CD14-positive monocyte (primary cell): ENCODE results near the gene UBE2L5. TPM values are rescaled to one million over a fixed set of nuclear protein-coding genes. Genes with fewer than 3 reads are reported as not detected.

Source experiments
- DNase-seq, 3 donors: peaks; one replicate each; pipeline ENCODE4 v3.0.0-alpha.2; 2011 to 2022
- H2AFZ ChIP-seq: 2 replicates; pipeline ENCODE4 v1.6.0; 2012; ENCODE audit warnings: mild to moderate bottlenecking, low read depth, low read length, inconsistent platforms; ENCODE audit not compliant: insufficient read depth, poor library complexity, severe bottlenecking
- H3K27ac ChIP-seq, 2 donors: 1 replicate in 1 of 2; 2 replicates in 1 of 2; pipeline ENCODE4 v1.5.1; 2012 to 2013; ENCODE audit warnings: low read length in 2 of 2, control low read depth in 1 of 2, inconsistent platforms in 1 of 2, low read depth in 1 of 2, mild to moderate bottlenecking in 1 of 2
- H3K27me3 ChIP-seq, 2 donors: one replicate each; pipeline versions ENCODE4 v1.6.0 to v1.6.1; 2011 to 2013; ENCODE audit warnings: low read length in 2 of 2; ENCODE audit not compliant: control insufficient read depth in 2 of 2, insufficient read depth in 2 of 2
- H3K36me3 ChIP-seq, 2 donors: replicated peaks in 1 of 2; 1 replicate in 1 of 2; 2 replicates in 1 of 2; pipeline versions ENCODE4 v1.5.1 to v1.6.1; 2012 to 2013; ENCODE audit warnings: low read length in 2 of 2, control low read depth in 1 of 2, inconsistent platforms in 1 of 2, mild to moderate bottlenecking in 1 of 2; ENCODE audit not compliant: insufficient read depth in 2 of 2, control insufficient read depth in 1 of 2
- H3K4me1 ChIP-seq, 2 donors: 1 replicate in 1 of 2; 2 replicates in 1 of 2; pipeline versions ENCODE4 v1.5.1 to v1.6.1; 2012 to 2013; ENCODE audit warnings: low read length in 2 of 2, control low read depth in 1 of 2, inconsistent platforms in 1 of 2, mild to moderate bottlenecking in 1 of 2, moderate library complexity in 1 of 2; ENCODE audit not compliant: insufficient read depth in 2 of 2, control insufficient read depth in 1 of 2
- H3K4me2 ChIP-seq: replicated peaks from 2 replicates; pipeline ENCODE3; 2012; ENCODE audit warnings: low read length, moderate library complexity, mild to moderate bottlenecking; ENCODE audit not compliant: poor library complexity, severe bottlenecking; ENCODE audit errors: extremely low read depth
- H3K4me3 ChIP-seq, 3 experiments: fragments of 200-600 bp in 1 of 3; sonication (generic) in 1 of 3; replicated peaks in 1 of 3; 1 replicate in 2 of 3; 2 replicates in 1 of 3; pipeline ENCODE4 v1.5.1; 2011 to 2013; ENCODE audit warnings: low read length in 3 of 3, mild to moderate bottlenecking in 3 of 3, control low read depth in 2 of 3, low read depth in 2 of 3, inconsistent platforms in 1 of 3, moderate library complexity in 1 of 3
- H3K79me2 ChIP-seq: 2 replicates; pipeline ENCODE4 v1.6.0; 2012; ENCODE audit warnings: mild to moderate bottlenecking, control low read depth, inconsistent platforms, low read length, moderate library complexity; ENCODE audit not compliant: insufficient read depth
- H3K9ac ChIP-seq: 2 replicates; pipeline ENCODE4 v1.6.0; 2017; ENCODE audit warnings: low read length, mild to moderate bottlenecking; ENCODE audit not compliant: insufficient read depth, poor library complexity, severe bottlenecking
- H3K9me3 ChIP-seq, 2 donors: replicated peaks in 1 of 2; 1 replicate in 1 of 2; 2 replicates in 1 of 2; pipeline versions ENCODE4 v1.5.1 to v1.6.1; 2012 to 2013; ENCODE audit warnings: low read length in 2 of 2, control low read depth in 1 of 2; ENCODE audit not compliant: control insufficient read depth in 1 of 2, insufficient read depth in 1 of 2
- H4K20me1 ChIP-seq: 2 replicates; pipeline ENCODE4 v1.6.0; 2012; ENCODE audit warnings: mild to moderate bottlenecking, low read length, control low read depth, moderate library complexity; ENCODE audit not compliant: insufficient read depth
- H3K27ac Mint-ChIP-seq, 7 donors: one replicate each; pipeline ENCODE4 v1.8.0; 2020; ENCODE audit warnings: mild to moderate bottlenecking in 7 of 7, mixed read lengths in 7 of 7, moderate library complexity in 6 of 7, inconsistent platforms in 2 of 7
- H3K27me3 Mint-ChIP-seq, 3 donors: one replicate each; pipeline ENCODE4 v1.8.0; 2021 to 2022; ENCODE audit warnings: low read depth in 3 of 3, mild to moderate bottlenecking in 3 of 3, mixed read lengths in 3 of 3, moderate library complexity in 3 of 3, inconsistent platforms in 1 of 3
- H3K36me3 Mint-ChIP-seq, 2 donors: one replicate each; pipeline ENCODE4 v1.8.0; 2020; ENCODE audit warnings: mixed read lengths in 2 of 2, inconsistent platforms in 1 of 2, mild to moderate bottlenecking in 1 of 2
- H3K4me1 Mint-ChIP-seq: one replicate; pipeline ENCODE4 v1.8.0; 2020; ENCODE audit warnings: mild to moderate bottlenecking, mixed read lengths
- H3K4me3 Mint-ChIP-seq, 2 donors: one replicate each; pipeline ENCODE4 v1.8.0; 2020; ENCODE audit warnings: mild to moderate bottlenecking in 2 of 2, mixed read lengths in 2 of 2, moderate library complexity in 1 of 2
- H3K9me3 Mint-ChIP-seq, 7 donors: one replicate each; pipeline ENCODE4 v1.8.0; 2020 to 2022; ENCODE audit warnings: mixed read lengths in 7 of 7, mild to moderate bottlenecking in 6 of 7, moderate library complexity in 6 of 7, inconsistent platforms in 2 of 7
- CTCF ChIP-seq: fragments of 200-600 bp; IDR thresholded peaks from one replicate; pipeline ENCODE4 v1.8.0; 2022; ENCODE audit warnings: antibody characterized with exemption, mild to moderate bottlenecking
- WGBS: methylation state at CpG from one replicate; pipeline ENCODE4 v1.1.5; 2013; ENCODE audit warnings: missing lambda C conversion rate; ENCODE audit not compliant: insufficient coverage; 5-methylcytosine and 5-hydroxymethylcytosine counted together
- intact Hi-C, 2 donors: fragments of 100-400 bp; cut with micrococcal nuclease; formaldehyde crosslinking; loops; one replicate each; pipeline versions ENCODE4 v1.15.0 to v1.15.1; 2023
- polyA plus RNA-seq, 3 donors: library from polyadenylated mRNA; depleted of rRNA in 1 of 3; unstranded in 2 of 3; stranded (reverse) in 1 of 3; fragments of 300-500 nt in 2 of 3; fragments of >200 nt in 1 of 3; fragmentation: Illumina TruSeq in 2 of 3; gene quantifications; 1 replicate in 2 of 3; 2 replicates in 1 of 3; pipeline ENCODE4 v1.2.3, GENCODE V29; 2012 to 2021

UBE2L5 gene
- polyA plus RNA-seq, 3 donors: not detected

GRCh38 chr13:30477346-30478195 is 55.3 kb downstream of the UBE2L5 start:
- no peaks in the 10 kb centered on the region for H3K27me3 ChIP-seq
- no peak overlapping the region for H3K4me3 ChIP-seq
- H3K27me3 Mint-ChIP-seq: peaks cover 0 to 1% (median 1%) of the 10 kb centered on the region in 3 donors
- H3K4me1 ChIP-seq: no peaks in the 10 kb centered on the region
- intact Hi-C loops: no loop called here
- no peak overlapping the region for H3K27ac ChIP-seq
- H2AFZ ChIP-seq: peak overlapping the region; percentile 43
- H3K27ac Mint-ChIP-seq: peak overlapping the region in 2 of 7 donors; percentile 48
- no peaks in the 10 kb centered on the region for H4K20me1 ChIP-seq
- peak overlapping the region; percentile 12 for H3K4me2 ChIP-seq
- WGBS: 100% methylated on average over 1 of the region's 4 CpGs
- DNase-seq: peak in 2 of 3 donors; percentile 15 to 38
- H3K36me3 ChIP-seq: no peaks in the 10 kb centered on the region
- no peak for TF ChIP-seq CTCF
- no peaks in the 10 kb centered on the region for H3K79me2 ChIP-seq
- H3K4me3 Mint-ChIP-seq: no peak overlapping the region
- H3K9ac ChIP-seq: no peak overlapping the region
- no peaks in the 10 kb centered on the region for H3K36me3 Mint-ChIP-seq
- peaks cover 5% of the 10 kb centered on the region for H3K4me1 Mint-ChIP-seq
- H3K9me3 Mint-ChIP-seq: no peaks in the 10 kb centered on the region
- H3K9me3 ChIP-seq: no peaks in the 10 kb centered on the region

Other genes starting within 250 kb of the UBE2L5 start
- gene KATNAL1, start 114.9 kb upstream of the UBE2L5 start, polyA plus RNA-seq: 1 to 10 TPM in 2 of 3 donors, under 1 TPM in 1; 0.49 to 1.2 (median 1.0) TPM
- 100 to 1,000 TPM; 132 to 489 (median 430) TPM for gene HMGB1, start 43.4 kb downstream of the UBE2L5 start, polyA plus RNA-seq
- gene USPL1, start 195.4 kb downstream of the UBE2L5 start, polyA plus RNA-seq: 10 to 100 TPM in 1 of 3 donors, 1 to 10 TPM in 2; 3.9 to 20.5 (median 5.5) TPM